ENCODE data around the gene RGL1. TPM values are rescaled to one million over a fixed set of nuclear protein-coding genes. Genes with fewer than 3 reads are reported as not detected.

Gene RGL1
- total RNA-seq, 1 donor from 2014 or later = 23.1 TPM

DNA sequence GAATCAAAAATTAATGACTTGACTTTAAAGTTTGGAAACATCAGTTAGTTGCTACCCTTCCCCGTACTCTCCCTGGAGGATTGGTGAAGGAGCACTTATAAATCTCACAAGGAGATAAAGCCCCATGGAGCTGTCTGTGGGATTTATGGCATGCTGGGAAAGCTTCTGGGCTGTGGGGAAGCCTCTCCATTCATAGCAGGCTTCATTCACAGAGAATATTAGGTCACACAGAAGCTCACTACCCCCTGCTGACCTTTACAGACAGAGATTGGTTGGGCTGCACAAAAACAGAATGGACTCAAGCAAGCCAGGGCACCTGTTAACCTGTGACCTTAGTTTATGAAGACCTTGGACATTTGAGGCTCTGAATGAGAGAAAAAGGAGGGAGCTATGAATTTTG lies 32.1 kb downstream of the RGL1 start:
- H3K4me1 ChIP-seq = peaks cover 0 to 3% of the 10 kb centered on the region in 2 donors
- intact Hi-C loops (cut with DNase I) = no loop called here
- no peaks in the 10 kb centered on the region for H3K36me3 ChIP-seq
- H3K27ac ChIP-seq = no peak overlapping the region
- TF ChIP-seq, protein P1, sequence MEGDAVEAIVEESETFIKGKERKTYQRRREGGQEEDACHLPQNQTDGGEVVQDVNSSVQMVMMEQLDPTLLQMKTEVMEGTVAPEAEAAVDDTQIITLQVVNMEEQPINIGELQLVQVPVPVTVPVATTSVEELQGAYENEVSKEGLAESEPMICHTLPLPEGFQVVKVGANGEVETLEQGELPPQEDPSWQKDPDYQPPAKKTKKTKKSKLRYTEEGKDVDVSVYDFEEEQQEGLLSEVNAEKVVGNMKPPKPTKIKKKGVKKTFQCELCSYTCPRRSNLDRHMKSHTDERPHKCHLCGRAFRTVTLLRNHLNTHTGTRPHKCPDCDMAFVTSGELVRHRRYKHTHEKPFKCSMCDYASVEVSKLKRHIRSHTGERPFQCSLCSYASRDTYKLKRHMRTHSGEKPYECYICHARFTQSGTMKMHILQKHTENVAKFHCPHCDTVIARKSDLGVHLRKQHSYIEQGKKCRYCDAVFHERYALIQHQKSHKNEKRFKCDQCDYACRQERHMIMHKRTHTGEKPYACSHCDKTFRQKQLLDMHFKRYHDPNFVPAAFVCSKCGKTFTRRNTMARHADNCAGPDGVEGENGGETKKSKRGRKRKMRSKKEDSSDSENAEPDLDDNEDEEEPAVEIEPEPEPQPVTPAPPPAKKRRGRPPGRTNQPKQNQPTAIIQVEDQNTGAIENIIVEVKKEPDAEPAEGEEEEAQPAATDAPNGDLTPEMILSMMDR (IDR thresholded peaks at IDR 0.05) = no peak
- DNase-seq (ENCODE audit: low spot score in 2 of 2) = no peak
- no peak overlapping the region for H3K4me3 ChIP-seq
- H3K9me3 ChIP-seq = no peaks in the 10 kb centered on the region
- no peaks in the 10 kb centered on the region for H3K27me3 ChIP-seq

DNA sequence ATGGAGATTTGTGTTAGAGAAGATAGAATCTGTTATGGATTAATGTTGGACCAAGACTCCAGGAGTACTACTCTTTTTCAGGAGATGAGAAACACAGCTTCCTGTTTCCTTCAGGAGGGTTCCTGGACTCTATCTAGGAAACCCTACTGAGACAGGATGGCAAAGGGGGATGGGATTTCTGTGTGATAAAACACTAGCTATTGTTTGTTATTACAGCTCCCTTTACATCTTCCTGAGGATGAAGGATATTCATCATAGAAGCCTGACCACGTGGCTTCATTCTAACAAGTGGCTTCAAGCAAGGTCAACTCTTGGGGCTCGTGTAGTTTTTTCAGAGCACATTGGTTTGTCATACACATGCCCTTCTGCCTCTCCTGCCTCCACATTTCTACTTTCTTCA lies 33.3 kb downstream of the RGL1 start:
- DNase-seq (ENCODE audit: low spot score in 2 of 2) = no peak
- Histone ChIP-seq H3K36me3 (no peaks in the 10 kb centered on the region), H3K27ac (no peak overlapping the region), H3K4me1 (peaks cover 0 to 8% of the 10 kb centered on the region in 2 donors), H3K27me3 (no peaks in the 10 kb centered on the region), H3K4me3 (no peak overlapping the region), H3K9me3 (no peaks in the 10 kb centered on the region)
- intact Hi-C loops (cut with DNase I) = no loop called here
- TF ChIP-seq, protein P1 (IDR thresholded peaks at IDR 0.05) = no peak

DNA sequence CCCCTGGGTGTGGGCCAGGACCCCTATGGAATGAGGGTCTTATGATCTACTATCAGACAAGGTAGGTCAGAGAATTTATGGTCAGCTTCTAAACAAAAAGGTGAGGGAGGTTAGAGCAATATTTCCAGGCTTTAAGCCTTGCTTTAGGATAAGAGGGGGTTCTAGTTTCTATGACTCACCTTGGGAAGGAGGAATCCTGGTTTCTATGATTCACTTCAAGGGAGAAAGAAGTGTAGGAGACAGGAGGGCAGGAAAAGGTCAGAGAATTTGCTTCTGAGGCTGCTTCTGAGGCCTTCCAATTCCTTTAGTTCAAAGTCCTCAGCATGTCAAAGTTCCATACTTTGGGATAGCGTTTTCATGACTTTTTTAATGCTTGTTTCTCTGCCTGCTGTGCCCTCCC lies 35.2 kb downstream of the RGL1 start:
- no peak for DNase-seq (ENCODE audit: low spot score in 2 of 2)
- TF ChIP-seq, protein P1 (IDR thresholded peaks at IDR 0.05) = no peak
- Histone ChIP-seq H3K27me3 (no peaks in the 10 kb centered on the region), H3K4me3 (no peak overlapping the region), H3K9me3 (no peaks in the 10 kb centered on the region), H3K27ac (no peak overlapping the region), H3K4me1 (peaks cover 0 to 14% of the 10 kb centered on the region in 2 donors), H3K36me3 (no peaks in the 10 kb centered on the region)
- intact Hi-C loops (cut with DNase I) = loop anchor here (5.0 kb wide), 1 partner anchor 33 kb away; the partner anchor contains the start of gene RGL1

DNA sequence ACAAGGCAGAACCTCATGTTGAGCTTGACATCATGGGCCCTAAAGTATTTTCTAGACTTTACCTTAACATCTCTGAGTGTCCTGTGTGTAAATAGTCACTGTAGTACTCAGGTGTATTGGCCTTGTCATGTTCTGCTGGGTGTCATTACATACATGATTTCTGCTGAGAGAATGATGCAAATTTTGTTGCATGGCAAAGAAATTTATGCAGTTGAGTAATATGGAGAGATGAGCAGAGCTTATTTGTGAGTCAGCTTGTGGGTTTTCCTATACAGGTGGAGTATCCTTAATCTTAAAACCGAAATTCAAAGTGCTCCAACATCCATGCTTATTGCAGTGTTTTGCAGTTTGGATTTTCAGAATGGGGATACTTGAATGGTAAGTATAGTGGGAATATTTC lies 36.6 kb downstream of the RGL1 start:
- TF ChIP-seq, protein P1 (IDR thresholded peaks at IDR 0.05) = no peak
- Histone ChIP-seq H3K9me3 (no peaks in the 10 kb centered on the region), H3K27me3 (no peaks in the 10 kb centered on the region), H3K4me3 (no peak overlapping the region), H3K27ac (peak overlapping the region in 1 of 2 donors; percentile 51), H3K36me3 (no peaks in the 10 kb centered on the region), H3K4me1 (peaks cover 0 to 14% of the 10 kb centered on the region in 2 donors)
- intact Hi-C loops (cut with DNase I) = loop anchor here (5.0 kb wide), 1 partner anchor 34 kb away; the partner anchor contains the start of gene RGL1
- DNase-seq (ENCODE audit: low spot score in 2 of 2) = no peak

DNA sequence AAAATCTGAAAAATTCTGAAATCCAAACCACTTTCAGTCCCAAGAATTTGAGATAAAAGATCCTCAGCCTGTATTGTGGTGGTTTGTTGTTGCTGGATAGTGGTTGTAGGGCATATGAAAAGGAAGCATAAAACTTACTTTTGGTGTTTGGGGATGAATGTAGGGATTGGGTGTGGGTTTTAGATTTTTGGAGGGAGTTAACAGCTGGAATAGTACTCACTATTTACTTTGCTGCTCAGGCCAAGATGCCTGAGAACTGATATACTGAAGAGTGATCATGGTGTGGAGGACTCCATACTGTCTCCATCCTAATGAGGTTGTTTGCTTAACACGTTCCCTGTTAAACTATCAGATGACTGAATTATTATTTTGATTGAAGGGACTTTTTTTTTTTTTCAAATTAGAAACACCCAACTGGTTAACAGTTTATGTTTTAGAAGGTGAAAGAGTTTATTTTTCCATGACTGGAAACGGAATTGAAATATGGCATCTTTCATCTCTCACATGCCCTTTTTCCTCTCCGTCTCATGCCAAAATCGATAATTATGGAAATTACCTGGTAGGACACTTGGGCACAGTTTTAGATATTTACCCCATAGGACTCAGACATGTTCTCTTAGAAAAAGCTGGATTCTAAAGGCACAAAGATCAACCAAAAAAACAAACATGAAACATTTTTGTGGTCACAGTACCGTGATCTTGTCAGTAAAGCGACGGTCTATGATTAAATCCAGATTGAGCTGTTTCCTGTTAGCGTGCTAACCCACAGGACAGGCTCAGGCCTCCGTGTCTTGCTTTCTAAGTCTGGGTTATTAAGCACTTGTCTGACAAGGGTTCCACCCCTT lies 37.3 kb downstream of the RGL1 start:
- Histone ChIP-seq H3K36me3 (no peaks in the 10 kb centered on the region), H3K27ac (peak overlapping the region; percentile 44 to 51), H3K4me1 (peaks cover 0 to 14% of the 10 kb centered on the region in 2 donors), H3K27me3 (no peaks in the 10 kb centered on the region), H3K4me3 (peak overlapping the region; percentile 3 to 34), H3K9me3 (no peaks in the 10 kb centered on the region)
- no peak for DNase-seq (ENCODE audit: low spot score in 2 of 2)
- TF ChIP-seq, protein P1 (IDR thresholded peaks at IDR 0.05) = no peak
- intact Hi-C loops (cut with DNase I) = loop anchor here (5.0 kb wide), 1 partner anchor 35 kb away; the partner anchor contains the start of gene RGL1

All from ascending aorta (tissue), 2 donors.